Left cardiac atrium (tissue), 4 donors: ENCODE measurements around the gene BIRC2. TPM values are rescaled to one million over a fixed set of nuclear protein-coding genes. Genes with fewer than 3 reads are reported as not detected.
"Not testable (repeated sequence)": the region's sequence is repeated elsewhere in the genome, so short reads cannot be mapped to it uniquely, and the experiment has no call there.

ENCODE experiments used
- ATAC-seq, 2 donors: fragments of 200-7000 bp; cut with Tn5 transposase; one replicate each; pipeline ENCODE4 v1.9.1; 2020; ENCODE audit warnings: mild to moderate bottlenecking in 2 of 2, moderate library complexity in 2 of 2
- DNase-seq: peaks from one replicate; pipeline ENCODE4 v3.0.0-alpha.2; 2020
- intact Hi-C, 2 donors: fragments of 100-400 bp; cut with DNase I; formaldehyde crosslinking; loops; one replicate each; pipeline versions ENCODE4 v1.14.1 to v1.15.1; 2022 to 2023
- total RNA-seq, 2 donors: library from RNA; stranded (reverse); fragmentation: NEBNext Ultra II Directional; extraction: Animal tissue kit (Norgen Biotek cat#: 25700); gene quantifications; one replicate each; pipeline ENCODE4 v1.2.1, GENCODE V29; 2021
- donor health status: DM: no; HTN: yes; CAD: no.
- donor health status: DM: no; HTN: yes; CAD: no; lungs with severe emphysema.
- donor health status: DM: yes; HTN: yes; CAD: no.
- donor health status: Dilated cardiomyopathy.

Gene BIRC2
- total RNA-seq, 2 donors from 2014 or later, result 30.4 to 34.2 TPM

- ATAC-seq (peak in 1 of 2 donors; percentile 22), DNase-seq (no peak)
- intact Hi-C loops, result no loop called here
These were observed 14.3 kb downstream of the BIRC2 start for GRCh38 chr11:102361086-102362031.

- intact Hi-C loops, result no loop called here
These were observed 18.0 kb downstream of the BIRC2 start for GRCh38 chr11:102364991-102365390.

DNA sequence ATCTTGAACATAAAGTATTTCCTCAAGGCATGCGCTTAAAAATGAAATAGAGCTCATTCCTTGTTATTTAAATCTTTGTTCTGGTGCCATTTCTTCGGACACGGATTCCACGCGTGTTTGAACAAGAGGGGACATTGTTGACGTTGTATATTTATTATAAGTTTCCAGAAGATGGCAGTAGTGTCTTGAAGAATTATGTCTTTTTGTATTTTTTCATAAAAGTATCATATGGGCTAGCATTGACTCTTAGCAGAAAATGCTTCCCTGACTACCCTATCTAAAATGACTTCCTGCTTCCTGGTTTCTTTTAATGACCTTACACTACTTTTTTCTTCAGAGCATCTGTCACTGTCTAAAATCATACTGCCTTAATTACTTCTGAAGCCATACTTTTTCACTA lies 20.4 kb downstream of the BIRC2 start:
- intact Hi-C loops, result no loop called here
- ATAC-seq (no peak), DNase-seq (no peak)

More at GRCh38 chr11:102364991-102365390, 18.0 kb downstream of the BIRC2 start:
- DNase-seq, result no peak
- ATAC-seq, result no peak

GRCh38 chr11:102368472-102368871 lies 21.5 kb downstream of the BIRC2 start:
- DNase-seq, result no peak
- no peak for ATAC-seq
- intact Hi-C loops, result no loop called here

DNA sequence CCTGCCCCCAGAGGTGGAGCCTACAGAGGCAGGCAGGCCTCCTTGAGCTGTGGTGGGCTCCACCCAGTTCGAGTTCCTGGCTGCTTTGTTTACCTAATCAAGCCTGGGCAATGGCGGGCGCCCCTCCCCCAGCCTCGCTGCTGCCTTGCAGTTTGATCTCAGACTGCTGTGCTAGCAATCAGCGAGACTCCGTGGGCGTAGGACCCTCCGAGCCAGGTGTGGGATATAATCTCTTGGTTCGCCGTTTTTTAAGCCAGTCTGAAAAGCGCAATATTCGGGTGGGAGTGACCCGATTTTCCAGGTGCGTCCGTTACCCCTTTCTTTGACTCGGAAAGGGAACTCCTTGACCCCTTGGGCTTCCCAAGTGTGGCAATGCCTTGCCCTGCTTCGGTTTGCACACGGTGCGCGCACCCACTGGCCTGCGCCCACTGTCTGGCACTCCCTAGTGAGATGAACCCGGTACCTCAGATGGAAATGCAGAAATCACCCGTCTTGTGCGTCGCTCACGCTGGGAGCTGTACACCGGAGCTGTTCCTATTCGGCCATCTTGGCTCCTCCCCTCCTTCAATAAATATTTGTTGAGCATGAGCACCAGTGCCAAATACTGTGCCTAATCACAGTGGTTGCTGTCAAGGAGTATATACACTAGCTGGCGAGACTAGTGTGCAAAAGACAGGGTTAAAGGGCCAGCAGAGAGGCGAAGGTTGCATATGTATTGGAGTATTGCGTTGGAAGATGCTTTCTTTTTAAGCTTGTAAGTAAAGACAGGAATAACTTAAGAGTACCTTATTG lies 27.8 kb downstream of the BIRC2 start:
- intact Hi-C loops, ATAC-seq, DNase-seq: not testable (repeated sequence)

GRCh38 chr11:102375720-102376399 lies 28.8 kb downstream of the BIRC2 start:
- intact Hi-C loops, result no loop called here
- DNase-seq, result no peak
- no peak for ATAC-seq

GRCh38 chr11:102377891-102378290 lies 30.9 kb downstream of the BIRC2 start:
- no peak for DNase-seq
- no peak for ATAC-seq
- intact Hi-C loops, result no loop called here

DNA sequence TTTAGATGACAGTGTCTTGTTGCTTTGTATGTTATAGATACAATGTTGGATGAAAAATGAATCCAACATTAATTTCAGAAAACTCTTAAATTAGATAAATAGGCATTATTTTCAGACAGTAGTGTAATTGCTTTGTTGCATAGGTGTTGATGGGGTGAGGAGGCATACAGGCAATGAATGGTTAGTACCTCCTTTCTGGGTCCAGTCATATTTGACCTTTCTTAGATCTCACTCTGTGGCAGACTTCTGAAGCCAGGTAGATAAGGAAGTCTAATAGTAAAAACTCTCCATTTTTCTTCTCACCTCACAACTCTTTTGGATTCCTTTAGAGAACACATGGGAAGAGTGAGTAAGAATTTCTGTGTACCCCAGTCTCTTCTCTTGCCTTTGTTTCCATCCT lies 31.8 kb downstream of the BIRC2 start:
- no peak for DNase-seq
- intact Hi-C loops, result no loop called here
- no peak for ATAC-seq

DNA sequence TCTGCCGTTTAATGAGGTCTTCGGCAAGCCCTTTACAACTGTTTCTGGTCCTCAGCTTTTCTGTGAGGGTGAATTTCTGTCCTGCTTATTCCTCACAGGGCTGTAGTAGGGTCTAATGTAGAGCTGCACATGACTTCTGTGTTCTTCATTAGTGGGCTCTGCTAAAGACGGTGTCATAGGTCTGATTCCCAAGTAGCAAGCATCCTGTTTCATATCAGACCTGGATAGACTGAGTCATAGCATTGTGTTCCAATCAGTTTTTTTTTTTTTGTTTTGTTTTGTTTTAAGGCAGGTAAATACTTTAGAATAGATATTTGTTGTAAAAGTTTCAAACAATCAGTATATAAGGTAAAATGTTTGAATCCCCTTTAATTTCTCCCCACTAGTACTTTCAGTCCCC lies 35.4 kb downstream of the BIRC2 start:
- ATAC-seq (no peak), DNase-seq (no peak)
- intact Hi-C loops, result no loop called here

GRCh38 chr11:102383839-102384238 lies 36.8 kb downstream of the BIRC2 start:
- DNase-seq, result no peak
- no peak for ATAC-seq
- intact Hi-C loops, result no loop called here

GRCh38 chr11:102384419-102385079 lies 37.5 kb downstream of the BIRC2 start:
- DNase-seq (peak; percentile 56), ATAC-seq (peak; percentile 85 to 93)
- intact Hi-C loops, result no loop called here

DNA sequence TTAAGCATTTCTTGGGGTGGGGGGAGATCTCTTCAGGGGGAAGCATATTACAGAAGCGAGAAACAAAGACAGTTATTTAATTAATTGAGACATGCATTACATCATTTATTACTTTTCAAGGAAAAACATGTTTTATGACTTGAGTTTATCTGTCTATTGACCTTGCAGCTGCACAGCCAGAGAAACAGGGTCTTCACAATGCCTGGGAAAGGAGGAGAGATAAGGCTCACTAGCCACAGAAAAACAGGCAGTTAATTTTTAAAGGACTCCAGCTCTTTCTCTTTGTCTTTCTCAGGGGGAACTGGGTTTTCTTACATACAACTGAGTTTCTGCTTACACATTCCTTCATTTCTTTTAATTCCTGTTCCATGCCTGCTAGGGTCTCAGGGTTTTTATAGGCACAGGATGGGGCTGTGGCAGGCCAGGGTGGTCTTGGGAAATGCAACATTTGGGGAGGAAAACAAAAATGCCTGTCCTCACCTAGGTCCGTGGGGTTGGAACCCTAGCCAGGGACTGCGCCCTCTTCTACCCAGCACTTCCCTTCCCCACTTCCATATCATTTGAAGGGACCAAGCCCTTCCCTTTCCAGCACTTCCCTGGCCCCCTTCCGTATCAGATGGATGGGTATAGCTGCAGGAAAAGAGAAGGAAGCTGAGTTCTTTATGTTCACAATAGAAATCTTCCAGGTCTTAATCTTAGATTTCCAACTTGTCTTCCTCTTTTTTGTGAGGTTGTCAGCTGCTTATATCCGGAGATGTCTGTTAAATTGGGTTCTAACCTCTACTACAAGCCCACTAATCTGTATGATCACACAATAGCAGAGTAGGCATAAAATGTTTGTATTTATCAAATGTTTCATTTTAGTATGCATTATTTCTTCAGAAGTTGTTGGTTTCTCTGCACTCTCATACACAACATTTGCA lies 38.3 kb downstream of the BIRC2 start:
- no peak for DNase-seq
- no peak for ATAC-seq
- intact Hi-C loops, result no loop called here

- ATAC-seq (no peak), DNase-seq (no peak)
- intact Hi-C loops, result no loop called here
These were observed 39.2 kb downstream of the BIRC2 start for GRCh38 chr11:102386136-102386734.

- ATAC-seq (no peak), DNase-seq (no peak)
- intact Hi-C loops, result no loop called here
These were observed 40.2 kb downstream of the BIRC2 start for GRCh38 chr11:102387043-102387781.

- DNase-seq (no peak), ATAC-seq (no peak)
- intact Hi-C loops, result no loop called here
These were observed 42.2 kb downstream of the BIRC2 start for GRCh38 chr11:102389253-102389652.

- ATAC-seq (peak; percentile 83 to 86), DNase-seq (peak; percentile 63)
- intact Hi-C loops, result loop anchor here in 1 of 2 donors (5.0 kb wide), 1 partner anchor 106 kb away; no protein-coding TSS in a partner anchor
These were observed 43.9 kb downstream of the BIRC2 start for GRCh38 chr11:102390667-102391465.
